GM18858 (cell line): ENCODE results near the gene PLCL2.
"Not testable (repeated sequence)": the region's sequence is repeated elsewhere in the genome, so short reads cannot be mapped to it uniquely, and the experiment has no call there.

ENCODE experiments used
- ATAC-seq: cut with Tn5 transposase; IDR thresholded peaks from one replicate; pipeline ENCODE4 v1.9.1; 2021; ENCODE audit not compliant: unreplicated experiment

PLCL2 gene

DNA sequence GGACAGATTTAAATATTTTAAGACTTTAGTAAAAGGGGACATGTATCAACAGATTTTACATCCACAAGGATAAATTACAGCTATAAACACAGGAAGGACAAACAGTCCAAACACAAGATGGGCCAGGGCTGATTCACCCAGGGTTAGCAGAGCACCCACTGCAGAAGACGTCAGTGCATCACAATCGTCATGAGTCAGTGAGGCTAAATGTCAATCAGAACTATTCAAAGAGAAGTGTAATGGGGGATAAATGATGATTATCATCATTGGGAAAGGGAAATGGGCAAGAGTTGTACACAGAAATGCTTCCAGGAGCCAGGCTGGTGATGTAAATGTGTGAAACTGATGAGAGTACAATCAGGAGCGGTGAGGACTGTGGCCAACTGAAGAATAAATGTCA lies 226.8 kb downstream of the PLCL2 start:
- no peak for ATAC-seq

GRCh38 chr3:17115186-17115585 lies 230.4 kb downstream of the PLCL2 start:
- ATAC-seq, result no peak

DNA sequence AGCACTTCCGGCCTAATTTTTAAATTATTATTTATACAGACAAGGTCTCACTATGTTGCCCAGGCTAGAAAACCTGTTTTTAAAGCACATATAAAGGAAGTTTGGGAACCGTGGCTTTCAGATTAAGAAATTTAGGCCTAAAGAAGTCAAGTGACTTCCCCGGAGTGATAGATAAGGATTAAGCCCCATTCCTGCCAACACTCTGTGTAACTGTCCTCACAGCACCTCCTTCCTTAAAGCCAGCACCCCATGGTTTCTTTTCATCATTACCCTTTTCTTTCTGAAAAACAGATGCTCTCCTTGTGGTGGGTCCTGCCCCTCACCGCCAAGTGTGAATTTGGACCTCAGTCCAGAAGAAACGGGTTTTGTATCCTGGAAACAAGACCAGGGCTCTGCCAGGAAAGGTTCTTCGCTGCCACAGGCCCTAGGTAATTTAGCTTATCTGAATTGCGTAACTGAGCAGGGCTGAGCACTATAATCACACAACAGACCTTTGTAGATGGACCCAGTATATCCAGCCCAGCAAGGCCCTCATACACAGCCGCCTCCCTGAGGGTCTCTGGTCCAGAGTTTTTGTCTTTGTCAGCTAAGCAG lies 231.3 kb downstream of the PLCL2 start:
- ATAC-seq, result no peak

DNA sequence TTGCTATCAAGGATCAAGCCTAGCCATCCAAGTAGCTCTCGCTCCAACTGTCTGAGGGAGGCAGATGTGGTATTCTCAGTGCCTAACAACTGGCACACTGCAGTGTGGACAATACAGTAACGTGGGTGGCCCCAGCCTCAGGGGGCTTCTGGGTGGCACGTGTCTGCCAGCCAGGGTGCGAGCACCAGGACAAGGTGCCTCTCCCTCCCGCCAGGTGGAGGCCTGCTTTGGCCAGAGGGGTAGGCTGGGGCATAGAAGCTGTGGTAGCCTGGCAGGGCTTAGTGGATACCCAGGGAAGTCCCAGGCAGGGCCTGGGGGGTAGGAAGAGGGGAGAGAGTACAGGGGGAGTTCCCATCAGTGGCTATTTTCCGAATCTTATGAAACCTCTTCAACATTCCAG lies 234.0 kb downstream of the PLCL2 start:
- ATAC-seq, result no peak

GRCh38 chr3:17119201-17120072 lies 234.7 kb downstream of the PLCL2 start:
- no peak for ATAC-seq

GRCh38 chr3:17120115-17120514 lies 235.4 kb downstream of the PLCL2 start:
- no peak for ATAC-seq

- no peak for ATAC-seq
These were observed 236.6 kb downstream of the PLCL2 start for GRCh38 chr3:17121336-17121735.

DNA sequence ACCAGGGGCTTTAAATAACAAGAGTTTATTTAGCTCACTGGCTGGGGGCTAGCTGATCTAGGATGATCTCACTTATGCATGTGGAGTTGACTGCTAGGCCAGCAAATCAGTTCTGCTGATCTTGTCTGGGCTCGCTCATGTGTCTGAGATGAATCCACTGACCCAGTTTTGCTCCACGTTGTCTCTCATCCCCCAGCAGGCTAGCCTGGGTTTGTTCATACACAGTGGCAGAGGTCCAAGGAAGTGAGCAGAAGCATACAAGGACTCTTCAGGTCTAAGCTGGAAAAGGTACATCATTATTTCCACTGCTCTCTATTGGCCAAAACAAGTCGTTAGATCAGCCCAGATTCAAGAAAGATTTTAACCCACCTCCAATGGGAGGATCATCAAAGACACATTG lies 238.0 kb downstream of the PLCL2 start:
- ATAC-seq, result no peak

DNA sequence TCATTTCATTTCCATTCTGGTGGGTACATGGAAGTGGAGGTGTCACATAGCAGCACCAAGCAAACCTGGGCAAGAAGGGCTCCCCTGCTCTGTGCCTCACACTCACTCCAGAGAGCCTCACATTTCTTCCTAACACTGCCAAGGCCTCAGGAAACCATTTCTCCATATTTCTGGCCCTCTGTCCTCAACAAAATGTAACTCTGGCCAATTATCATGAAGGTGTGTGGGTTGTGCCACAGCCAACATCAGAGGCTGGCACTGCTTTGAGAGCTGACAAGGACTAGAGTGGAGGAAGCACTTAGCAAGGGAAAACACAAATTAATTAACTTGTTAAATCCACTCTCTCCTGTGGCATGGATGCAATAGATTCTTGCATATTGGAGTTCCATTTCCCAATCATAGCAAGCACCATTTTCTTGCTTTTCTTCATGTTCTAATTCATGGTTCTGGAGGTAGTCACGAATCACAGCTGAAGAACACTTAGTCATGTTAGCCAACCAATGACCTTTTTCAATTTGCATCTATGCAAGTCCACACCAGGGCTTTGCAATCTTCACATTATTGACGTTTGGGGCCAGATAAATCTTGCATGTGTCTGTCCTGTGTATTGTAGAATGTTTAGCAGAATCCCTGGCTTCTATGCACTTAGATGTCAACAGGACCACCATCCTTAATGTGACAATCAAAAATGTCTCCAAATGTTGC lies 241.1 kb downstream of the PLCL2 start:
- no peak for ATAC-seq

GRCh38 chr3:17128671-17129070 lies 243.9 kb downstream of the PLCL2 start:
- not testable (repeated sequence) for ATAC-seq

DNA sequence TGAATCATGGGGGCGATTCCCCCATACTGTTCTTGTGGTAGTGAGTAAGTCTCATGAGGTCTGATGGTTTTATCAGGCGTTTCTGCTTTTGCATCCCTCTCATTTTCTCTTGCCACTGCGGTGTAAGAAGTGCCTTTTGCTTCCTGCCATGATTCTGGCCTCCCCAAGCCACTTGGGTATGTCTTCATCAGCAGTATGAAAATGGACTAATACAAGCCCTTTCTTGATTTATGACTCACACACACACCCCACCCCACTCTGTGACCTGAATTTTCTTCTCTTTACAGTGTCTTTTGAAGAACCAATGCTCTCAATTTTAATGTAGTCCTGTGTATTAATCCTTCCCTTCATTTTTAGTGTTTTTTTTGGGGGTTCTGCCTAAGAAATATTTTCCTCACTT lies 244.8 kb downstream of the PLCL2 start:
- ATAC-seq, result no peak

DNA sequence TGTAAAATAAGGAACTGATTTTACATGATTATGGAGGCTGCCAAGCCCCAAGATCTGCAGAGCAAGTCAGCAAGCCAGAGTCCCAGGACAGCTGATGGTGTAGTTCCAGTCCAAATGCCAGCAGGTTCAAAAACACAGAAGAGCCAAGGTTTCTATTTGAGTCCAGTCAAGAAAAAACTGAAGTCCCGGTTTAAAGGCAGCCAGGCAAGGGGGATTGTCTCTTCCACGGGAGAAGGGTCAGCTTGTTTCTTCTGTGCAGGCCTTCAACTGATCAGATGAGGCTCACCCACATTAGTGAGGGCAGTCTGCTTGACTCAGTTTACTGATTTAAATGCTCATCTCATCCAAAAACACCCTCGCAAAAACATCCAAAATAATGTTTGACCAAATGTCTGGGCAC lies 246.2 kb downstream of the PLCL2 start:
- ATAC-seq, result no peak

- no peak for ATAC-seq
These were observed 247.7 kb downstream of the PLCL2 start for GRCh38 chr3:17132286-17133115.

DNA sequence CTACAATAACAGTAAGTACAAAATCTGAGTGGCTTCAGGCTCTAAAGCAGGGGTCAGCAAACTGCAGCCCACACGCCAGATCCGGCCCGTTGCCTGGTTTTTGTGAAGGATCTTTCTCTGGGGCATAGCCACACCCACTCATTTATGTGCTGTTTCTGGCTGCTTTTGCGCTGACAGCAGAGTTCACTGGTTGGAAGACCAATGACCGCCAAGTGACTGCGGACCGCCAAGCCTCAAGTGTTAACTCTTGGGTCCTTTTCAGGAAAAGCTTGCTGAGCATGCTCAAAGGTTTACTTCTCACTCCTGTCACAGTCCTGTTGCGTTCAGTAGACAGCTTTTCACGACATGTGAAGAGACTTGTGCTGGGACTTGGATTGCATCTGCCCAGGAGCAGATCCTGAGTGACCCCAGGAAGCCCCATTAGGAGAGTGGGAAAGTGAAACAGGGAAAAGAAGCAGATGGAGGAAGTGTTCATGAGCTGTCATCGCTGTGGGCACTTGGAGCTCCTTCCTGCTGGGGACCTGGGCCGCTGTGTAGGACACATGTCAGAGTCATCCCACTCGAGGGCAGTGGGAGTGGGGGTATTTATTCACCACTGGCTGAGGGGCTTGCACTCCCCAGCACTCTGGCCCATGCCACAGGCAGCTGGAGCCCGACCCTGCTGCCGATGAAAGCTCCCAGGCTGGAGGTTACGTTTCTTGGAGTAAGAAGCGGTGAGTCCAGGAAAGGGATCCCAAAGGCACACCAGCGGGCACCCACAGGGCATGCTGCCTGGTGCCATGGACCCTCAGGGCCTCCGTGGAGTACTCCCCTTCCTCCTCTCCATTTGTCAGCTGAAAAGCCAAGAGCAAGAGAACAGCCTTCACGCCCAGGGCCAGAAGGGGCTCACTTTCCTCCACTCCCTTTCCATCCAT lies 249.1 kb downstream of the PLCL2 start:
- ATAC-seq, result no peak

- no peak for ATAC-seq
These were observed 250.9 kb downstream of the PLCL2 start for GRCh38 chr3:17135696-17136095.

DNA sequence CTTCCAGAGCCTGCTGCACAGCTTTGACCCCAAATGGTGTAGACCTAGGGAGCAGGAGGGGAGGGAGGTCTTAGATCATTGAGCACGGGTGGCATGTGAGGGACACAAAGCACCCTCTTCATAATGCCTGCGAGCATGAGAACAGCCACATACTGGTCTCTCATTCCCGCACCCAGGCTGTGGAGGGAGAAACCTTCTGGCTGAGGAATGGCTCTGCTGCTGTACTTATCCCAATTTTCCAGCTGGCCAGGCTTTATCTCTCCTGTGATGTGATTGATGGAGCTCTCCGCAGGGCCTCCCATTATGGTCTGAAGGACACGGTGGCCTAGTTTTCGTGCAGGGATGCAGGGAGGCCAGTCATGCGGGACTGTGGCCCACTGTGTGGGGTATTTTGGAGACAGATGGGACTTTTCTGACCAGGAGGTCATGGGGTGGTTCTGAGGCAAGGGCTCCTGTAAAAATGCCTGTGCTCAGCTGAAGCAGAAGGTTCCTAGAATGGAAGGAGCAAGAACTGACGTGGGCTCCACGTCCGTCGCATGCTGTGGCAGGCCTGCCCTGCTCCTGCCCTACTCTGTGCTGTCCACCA lies 251.5 kb downstream of the PLCL2 start:
- no peak for ATAC-seq

DNA sequence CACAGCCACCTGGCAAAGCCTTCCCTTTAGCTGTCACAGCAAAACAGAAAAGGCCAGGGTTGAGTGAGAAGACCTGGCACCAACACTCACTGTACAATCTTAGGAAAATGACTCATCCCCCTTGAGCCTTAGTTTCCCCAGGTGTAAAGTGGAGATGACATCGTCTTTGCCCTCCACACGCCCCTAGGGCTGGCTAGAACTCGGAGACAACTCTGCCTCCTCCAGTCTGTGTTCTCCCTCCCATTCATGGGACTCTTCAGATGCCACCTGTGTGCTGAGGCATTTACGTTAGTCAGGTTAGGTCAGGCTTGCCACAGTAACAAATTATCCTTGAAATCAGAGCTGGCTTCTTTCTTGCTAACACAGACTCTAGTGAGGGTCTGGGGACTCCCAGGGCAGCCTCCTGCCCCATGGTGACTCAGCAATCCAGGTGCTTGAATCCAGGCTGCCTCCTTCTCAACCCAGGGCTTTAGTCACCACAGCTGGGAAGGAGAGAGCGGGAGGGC lies 252.6 kb downstream of the PLCL2 start:
- ATAC-seq, result no peak

- no peak for ATAC-seq
These were observed 253.7 kb downstream of the PLCL2 start for GRCh38 chr3:17138246-17139039.
